8988T (cell line): ENCODE measurements around the gene PLCXD3.

Experiments
- DNase-seq: peaks from one replicate; pipeline ENCODE4 v3.0.0; 2011

PLCXD3 gene

GRCh38 chr5:41410737-41411136 lies 99.7 kb downstream of the PLCXD3 start:
- no peak for DNase-seq

GRCh38 chr5:41410307-41410706 lies 100.1 kb downstream of the PLCXD3 start:
- DNase-seq, result no peak

- DNase-seq, result no peak
Observed at GRCh38 chr5:41408676-41409443, 101.5 kb downstream of the PLCXD3 start.

GRCh38 chr5:41406936-41407335 lies 103.5 kb downstream of the PLCXD3 start:
- DNase-seq, result no peak

- no peak for DNase-seq
Observed at GRCh38 chr5:41406424-41406823, 104.0 kb downstream of the PLCXD3 start.

GRCh38 chr5:41404757-41405156 lies 105.6 kb downstream of the PLCXD3 start:
- no peak for DNase-seq

GRCh38 chr5:41403846-41404245 lies 106.6 kb downstream of the PLCXD3 start:
- DNase-seq, result no peak

- no peak for DNase-seq
Observed at GRCh38 chr5:41402845-41403244, 107.6 kb downstream of the PLCXD3 start.

GRCh38 chr5:41399839-41400238 lies 110.6 kb downstream of the PLCXD3 start:
- DNase-seq, result no peak

GRCh38 chr5:41392016-41392415 lies 118.4 kb downstream of the PLCXD3 start:
- no peak for DNase-seq

GRCh38 chr5:41374631-41375030 lies 135.8 kb downstream of the PLCXD3 start:
- DNase-seq, result no peak

GRCh38 chr5:41373230-41373629 lies 137.2 kb downstream of the PLCXD3 start:
- no peak for DNase-seq

GRCh38 chr5:41371738-41372137 lies 138.7 kb downstream of the PLCXD3 start:
- no peak for DNase-seq

- no peak for DNase-seq
Observed at GRCh38 chr5:41370482-41370881, 139.9 kb downstream of the PLCXD3 start.

- no peak for DNase-seq
Observed at GRCh38 chr5:41369799-41370198, 140.6 kb downstream of the PLCXD3 start.

GRCh38 chr5:41368158-41368557 lies 142.2 kb downstream of the PLCXD3 start:
- DNase-seq, result no peak

GRCh38 chr5:41365369-41365768 lies 145.0 kb downstream of the PLCXD3 start:
- DNase-seq, result no peak

GRCh38 chr5:41364346-41364745 lies 146.1 kb downstream of the PLCXD3 start:
- DNase-seq, result no peak

- DNase-seq, result no peak
Observed at GRCh38 chr5:41363343-41363986, 146.9 kb downstream of the PLCXD3 start.

- DNase-seq, result no peak
Observed at GRCh38 chr5:41356786-41357185, 153.6 kb downstream of the PLCXD3 start.

- DNase-seq, result no peak
Observed at GRCh38 chr5:41349846-41350245, 160.6 kb downstream of the PLCXD3 start.

GRCh38 chr5:41347569-41347968 lies 162.8 kb downstream of the PLCXD3 start:
- DNase-seq, result no peak

GRCh38 chr5:41346609-41347008 lies 163.8 kb downstream of the PLCXD3 start:
- no peak for DNase-seq

GRCh38 chr5:41345295-41345694 lies 165.1 kb downstream of the PLCXD3 start:
- no peak for DNase-seq

- no peak for DNase-seq
Observed at GRCh38 chr5:41339339-41339738, 171.1 kb downstream of the PLCXD3 start.
